ENCODE results near the gene ABCA10. TPM values are rescaled to one million over a fixed set of nuclear protein-coding genes. Genes with fewer than 3 reads are reported as not detected.
"Not testable (repeated sequence)": the region's sequence is repeated elsewhere in the genome, so short reads cannot be mapped to it uniquely, and the experiment has no call there.

ABCA10 gene
- total RNA-seq, 1 donor from 2014 or later: 0.82 TPM

DNA sequence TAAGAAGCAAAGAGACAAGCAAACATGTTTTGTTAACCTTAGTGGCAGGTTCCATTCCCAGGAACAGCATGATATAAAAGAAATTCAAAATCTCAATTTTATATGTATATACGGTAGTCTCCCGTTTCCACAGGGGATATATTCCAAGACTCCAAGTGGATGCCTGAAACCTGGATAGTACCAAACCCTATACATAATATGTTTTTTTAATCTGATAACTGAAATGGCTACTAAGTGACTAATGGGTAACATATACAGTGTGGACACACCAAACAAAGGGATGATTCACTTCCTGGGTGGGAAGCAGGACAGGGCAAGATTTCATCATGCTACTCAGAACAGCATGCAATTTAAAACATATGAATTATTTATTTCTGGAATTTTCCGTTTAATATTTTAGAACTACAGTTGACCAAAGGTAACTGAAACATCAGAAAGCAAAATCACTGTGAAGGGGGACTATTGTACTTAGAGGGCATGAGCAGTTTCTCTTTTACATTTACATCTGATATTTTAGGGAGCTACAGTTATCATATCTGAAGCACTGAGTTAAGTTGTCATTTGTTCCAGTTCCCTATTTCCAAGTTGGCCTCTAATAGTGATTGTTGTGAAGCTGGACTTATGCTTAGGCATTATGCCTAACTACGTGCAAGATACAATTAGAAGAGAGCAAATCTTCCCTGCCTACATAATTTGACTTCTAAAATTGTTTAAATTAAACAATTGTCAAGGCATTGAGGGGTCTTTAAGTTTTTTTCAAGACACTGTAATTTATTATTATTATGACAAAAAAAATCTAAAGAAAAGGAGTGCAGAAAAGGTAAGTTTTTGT is 52.8 kb downstream of the ABCA10 start:
- Mint-ChIP-seq H3K4me1 (no peaks in the 10 kb centered on the region), H3K27me3 (ENCODE audit: low read depth) (no peaks in the 10 kb centered on the region), H3K4me3 (no peak overlapping the region), H3K9me3 (no peaks in the 10 kb centered on the region), H3K36me3 (ENCODE audit: low read depth) (no peaks in the 10 kb centered on the region), H3K27ac (ENCODE audit: unreplicated experiment) (no peak overlapping the region)
- DNase-seq (ENCODE audit: low read depth, low spot score): no peak
- TF ChIP-seq CTCF (conservative IDR thresholded peaks at IDR 0.05): no peak

DNA sequence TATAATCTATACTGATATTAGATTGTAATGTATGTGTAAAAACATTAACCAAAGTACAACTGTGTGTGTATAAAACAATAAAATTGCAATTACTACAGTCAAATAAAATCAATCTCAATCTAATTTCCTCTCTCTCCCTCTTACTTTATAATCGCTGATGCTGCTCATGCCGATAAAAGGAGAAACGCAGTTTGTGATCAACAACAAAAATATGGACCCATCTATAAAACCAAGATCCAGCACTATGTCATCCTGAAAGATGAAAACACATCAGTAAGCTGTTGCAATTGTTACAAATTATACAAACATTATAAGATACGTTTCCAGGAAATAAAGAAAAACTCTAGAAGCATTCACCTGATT is 53.4 kb downstream of the ABCA10 start:
- Mint-ChIP-seq H3K4me1 (no peaks in the 10 kb centered on the region), H3K27ac (ENCODE audit: unreplicated experiment) (no peak overlapping the region), H3K36me3 (ENCODE audit: low read depth) (no peaks in the 10 kb centered on the region), H3K9me3 (no peaks in the 10 kb centered on the region), H3K4me3 (no peak overlapping the region), H3K27me3 (ENCODE audit: low read depth) (no peaks in the 10 kb centered on the region)
- no peak for DNase-seq (ENCODE audit: low read depth, low spot score)
- TF ChIP-seq CTCF (conservative IDR thresholded peaks at IDR 0.05): no peak

DNA sequence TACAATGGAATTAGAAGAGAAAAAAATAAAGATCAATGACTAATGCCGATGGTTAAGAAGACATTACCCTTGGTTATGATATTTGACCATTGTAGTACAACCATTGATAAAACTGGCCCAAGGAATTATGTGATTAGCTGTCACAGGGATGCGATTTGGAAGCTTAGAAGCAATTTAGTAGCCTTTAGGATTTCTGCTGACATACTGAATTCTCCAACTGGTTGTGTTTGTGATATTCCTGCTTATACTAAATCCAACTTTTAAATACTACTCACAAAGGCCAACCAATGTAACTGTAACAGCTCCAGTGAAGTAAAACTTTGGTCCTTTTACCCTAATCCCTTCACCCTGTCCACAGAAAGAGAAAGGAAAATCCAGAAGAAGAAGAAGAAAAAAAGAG is 55.5 kb downstream of the ABCA10 start:
- no peak overlapping the region for H3K4me3 Mint-ChIP-seq
- TF ChIP-seq CTCF (conservative IDR thresholded peaks at IDR 0.05): no peak
- no peak overlapping the region for H3K27ac Mint-ChIP-seq (ENCODE audit: unreplicated experiment)
- H3K27me3 Mint-ChIP-seq (ENCODE audit: low read depth): no peaks in the 10 kb centered on the region
- H3K36me3 Mint-ChIP-seq (ENCODE audit: low read depth): no peaks in the 10 kb centered on the region
- DNase-seq (ENCODE audit: low read depth, low spot score): no peak
- no peaks in the 10 kb centered on the region for H3K4me1 Mint-ChIP-seq
- H3K9me3 Mint-ChIP-seq: peaks cover 2% of the 10 kb centered on the region

- Mint-ChIP-seq H3K4me3 (no peak overlapping the region), H3K4me1 (peaks cover 5% of the 10 kb centered on the region), H3K27me3 (ENCODE audit: low read depth) (no peaks in the 10 kb centered on the region), H3K36me3 (ENCODE audit: low read depth) (peaks cover 2% of the 10 kb centered on the region), H3K9me3 (peaks cover 7% of the 10 kb centered on the region), H3K27ac (ENCODE audit: unreplicated experiment) (no peak overlapping the region)
- no peak for TF ChIP-seq CTCF (conservative IDR thresholded peaks at IDR 0.05)
- no peak for DNase-seq (ENCODE audit: low read depth, low spot score)
Observed at GRCh38 chr17:69170377-69170776, 58.2 kb downstream of the ABCA10 start.

DNA sequence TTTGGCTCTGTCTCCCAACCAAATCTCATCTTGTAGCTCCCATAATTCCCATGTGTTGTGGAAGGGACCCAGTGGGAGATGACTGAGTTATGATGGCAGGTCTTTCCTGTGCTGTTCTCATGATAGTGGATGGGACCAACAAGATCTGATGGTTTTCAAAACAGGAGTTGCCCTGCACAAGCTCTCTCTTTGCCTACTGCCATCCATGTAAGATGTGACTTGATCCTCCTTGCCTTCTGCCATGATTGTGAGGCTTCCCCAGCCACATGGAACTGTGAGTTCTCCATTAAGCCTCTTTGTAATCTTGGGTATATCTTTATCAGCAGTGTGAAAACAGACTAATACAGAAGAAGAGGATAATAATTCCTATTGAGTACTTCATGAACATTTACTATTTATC is 60.0 kb downstream of the ABCA10 start:
- not testable (repeated sequence) for H3K27me3 Mint-ChIP-seq (ENCODE audit: low read depth); H3K36me3 Mint-ChIP-seq (ENCODE audit: low read depth); H3K4me1 Mint-ChIP-seq; DNase-seq (ENCODE audit: low read depth, low spot score); H3K4me3 Mint-ChIP-seq; H3K27ac Mint-ChIP-seq (ENCODE audit: unreplicated experiment); H3K9me3 Mint-ChIP-seq

- no peak for DNase-seq (ENCODE audit: low read depth, low spot score)
- peaks cover 7% of the 10 kb centered on the region for H3K9me3 Mint-ChIP-seq
- H3K4me1 Mint-ChIP-seq: peaks cover 5% of the 10 kb centered on the region
- peaks cover 2% of the 10 kb centered on the region for H3K36me3 Mint-ChIP-seq (ENCODE audit: low read depth)
- no peaks in the 10 kb centered on the region for H3K27me3 Mint-ChIP-seq (ENCODE audit: low read depth)
- no peak overlapping the region for H3K27ac Mint-ChIP-seq (ENCODE audit: unreplicated experiment)
- no peak for TF ChIP-seq CTCF (conservative IDR thresholded peaks at IDR 0.05)
- no peak overlapping the region for H3K4me3 Mint-ChIP-seq
Observed at GRCh38 chr17:69166957-69167356, 61.7 kb downstream of the ABCA10 start.
